ENCODE measurements around the gene SURF1. TPM values are rescaled to one million over a fixed set of nuclear protein-coding genes. Genes with fewer than 3 reads are reported as not detected.

SURF1 gene
- total RNA-seq, 1 donor from 2014 or later = 30.0 TPM

- TF ChIP-seq CTCF (IDR thresholded peaks at IDR 0.05; ENCODE audit: unreplicated experiment) = no peak
- peaks cover 5% of the 10 kb centered on the region for H3K27me3 Mint-ChIP-seq (ENCODE audit: low read depth)
Observed at GRCh38 chr9:133386338-133386737, 30.1 kb upstream of the SURF1 start.

DNA sequence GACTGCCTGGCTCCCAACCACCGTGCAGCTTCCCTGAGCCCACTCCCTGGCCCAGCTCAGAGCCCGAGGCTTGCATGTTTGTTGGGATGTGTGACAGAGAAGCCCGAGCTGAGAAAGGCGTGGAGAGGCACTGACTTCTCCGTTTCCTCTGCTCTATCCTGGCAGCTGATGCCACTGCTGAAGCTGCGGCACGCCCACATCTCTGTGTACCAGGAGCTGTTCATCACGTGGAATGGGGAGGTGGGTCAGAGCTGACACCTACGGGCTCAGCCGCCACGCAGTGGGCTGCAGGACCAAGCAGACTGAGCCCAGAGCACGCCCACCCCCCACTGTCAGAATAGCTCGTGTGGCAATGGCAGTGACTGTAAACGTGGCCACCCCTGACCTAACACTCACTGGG, 29.2 kb upstream of the SURF1 start:
- H3K27me3 Mint-ChIP-seq (ENCODE audit: low read depth) = peaks cover 3% of the 10 kb centered on the region
- TF ChIP-seq CTCF (IDR thresholded peaks at IDR 0.05; ENCODE audit: unreplicated experiment) = no peak
- H3K4me1 Mint-ChIP-seq = no peaks in the 10 kb centered on the region
- no peak for DNase-seq (ENCODE audit: low spot score in 2 of 2, unreplicated experiment in 2 of 2)
- no peaks in the 10 kb centered on the region for H3K36me3 Mint-ChIP-seq
- H3K4me3 Mint-ChIP-seq = no peak overlapping the region
- no peaks in the 10 kb centered on the region for H3K9me3 Mint-ChIP-seq
- no peak overlapping the region for H3K27ac Mint-ChIP-seq

More at GRCh38 chr9:133386338-133386737, 30.1 kb upstream of the SURF1 start:
- DNase-seq (ENCODE audit: low spot score in 2 of 2, unreplicated experiment in 2 of 2) = no peak
- Mint-ChIP-seq H3K9me3 (no peaks in the 10 kb centered on the region), H3K36me3 (no peaks in the 10 kb centered on the region), H3K4me1 (no peaks in the 10 kb centered on the region), H3K4me3 (no peak overlapping the region), H3K27ac (no peak overlapping the region)

GRCh38 chr9:133384736-133385321, 28.5 kb upstream of the SURF1 start:
- no peaks in the 10 kb centered on the region for H3K4me1 Mint-ChIP-seq
- no peak overlapping the region for H3K27ac Mint-ChIP-seq
- H3K4me3 Mint-ChIP-seq = no peak overlapping the region
- no peaks in the 10 kb centered on the region for H3K9me3 Mint-ChIP-seq
- H3K27me3 Mint-ChIP-seq (ENCODE audit: low read depth) = peaks cover 2% of the 10 kb centered on the region
- TF ChIP-seq CTCF (IDR thresholded peaks at IDR 0.05; ENCODE audit: unreplicated experiment) = no peak
- H3K36me3 Mint-ChIP-seq = no peaks in the 10 kb centered on the region
- no peak for DNase-seq (ENCODE audit: low spot score in 2 of 2, unreplicated experiment in 2 of 2)

- Mint-ChIP-seq H3K9me3 (no peaks in the 10 kb centered on the region), H3K4me3 (no peak overlapping the region), H3K36me3 (no peaks in the 10 kb centered on the region), H3K27ac (no peak overlapping the region), H3K27me3 (ENCODE audit: low read depth) (no peaks in the 10 kb centered on the region), H3K4me1 (no peaks in the 10 kb centered on the region)
- no peak for TF ChIP-seq CTCF (IDR thresholded peaks at IDR 0.05; ENCODE audit: unreplicated experiment)
- DNase-seq (ENCODE audit: low spot score in 2 of 2, unreplicated experiment in 2 of 2) = no peak
Observed at GRCh38 chr9:133383438-133383837, 27.2 kb upstream of the SURF1 start.

- TF ChIP-seq CTCF (IDR thresholded peaks at IDR 0.05; ENCODE audit: unreplicated experiment) = no peak
- no peaks in the 10 kb centered on the region for H3K9me3 Mint-ChIP-seq
Observed at GRCh38 chr9:133382507-133383141, 26.3 kb upstream of the SURF1 start.

More at GRCh38 chr9:133382507-133383141, 26.3 kb upstream of the SURF1 start:
- Mint-ChIP-seq H3K4me1 (no peaks in the 10 kb centered on the region), H3K36me3 (no peaks in the 10 kb centered on the region), H3K4me3 (no peak overlapping the region), H3K27me3 (ENCODE audit: low read depth) (no peaks in the 10 kb centered on the region), H3K27ac (no peak overlapping the region)
- no peak for DNase-seq (ENCODE audit: low spot score in 2 of 2, unreplicated experiment in 2 of 2)

Measured in mesothelial cell of epicardium (in vitro differentiated cells).